Measurements from ENCODE around the gene SLC7A1. TPM values are rescaled to one million over a fixed set of nuclear protein-coding genes. Genes with fewer than 3 reads are reported as not detected.

SLC7A1 gene
- total RNA-seq, 4 donors from 2014 or later, result 87.5 to 127 (median 93.9) TPM

DNA sequence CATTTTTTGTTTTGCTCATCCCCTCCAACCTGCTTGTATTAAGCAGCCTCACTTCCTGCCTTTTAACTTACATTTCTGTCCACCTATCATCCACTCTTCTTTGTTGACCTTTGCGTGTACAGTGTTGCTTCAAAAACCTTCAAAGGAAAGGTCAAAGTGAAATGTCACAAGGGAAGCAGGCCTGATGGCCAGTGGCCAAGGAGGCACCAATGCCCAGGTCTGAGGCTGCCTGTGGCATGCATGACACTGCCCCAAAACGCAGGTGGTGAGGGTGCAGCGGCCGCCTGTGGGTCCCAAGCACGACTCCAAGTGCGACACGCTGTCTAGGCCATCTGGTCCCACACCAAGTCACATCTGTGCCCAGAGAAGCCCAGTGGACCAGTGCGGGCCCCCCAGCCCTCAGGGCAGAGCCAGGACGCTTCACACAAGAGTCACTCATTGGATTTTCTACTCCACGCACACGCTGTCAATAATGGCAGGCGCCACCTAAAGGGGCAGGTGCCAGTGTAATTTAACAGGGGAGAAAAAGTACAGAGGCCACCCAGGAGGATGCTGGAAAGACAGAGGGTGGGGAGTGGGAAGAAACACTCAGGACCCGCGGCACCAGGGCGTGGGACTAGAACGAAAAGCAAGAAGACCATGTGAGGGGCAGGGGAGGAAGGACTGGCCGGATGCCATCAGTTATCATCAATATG is 23.5 kb downstream of the SLC7A1 start:
- H3K27me3 ChIP-seq, result no peaks in the 10 kb centered on the region
- WGBS, 2 donors, result 58 to 71% methylated on average over 8 to 14 of the region's 17 CpGs
- peaks cover 2 to 96% (median 33%) of the 10 kb centered on the region in 3 donors for H3K4me1 ChIP-seq
- H3K9me3 ChIP-seq, result no peaks in the 10 kb centered on the region
- H3K27ac ChIP-seq, result peak overlapping the region; percentile 25 to 80 (median 59)
- intact Hi-C loops (cut with DNase I), result no loop called here
- no peak for TF ChIP-seq POLR2A (IDR thresholded peaks at IDR 0.05)
- TF ChIP-seq, protein P1, sequence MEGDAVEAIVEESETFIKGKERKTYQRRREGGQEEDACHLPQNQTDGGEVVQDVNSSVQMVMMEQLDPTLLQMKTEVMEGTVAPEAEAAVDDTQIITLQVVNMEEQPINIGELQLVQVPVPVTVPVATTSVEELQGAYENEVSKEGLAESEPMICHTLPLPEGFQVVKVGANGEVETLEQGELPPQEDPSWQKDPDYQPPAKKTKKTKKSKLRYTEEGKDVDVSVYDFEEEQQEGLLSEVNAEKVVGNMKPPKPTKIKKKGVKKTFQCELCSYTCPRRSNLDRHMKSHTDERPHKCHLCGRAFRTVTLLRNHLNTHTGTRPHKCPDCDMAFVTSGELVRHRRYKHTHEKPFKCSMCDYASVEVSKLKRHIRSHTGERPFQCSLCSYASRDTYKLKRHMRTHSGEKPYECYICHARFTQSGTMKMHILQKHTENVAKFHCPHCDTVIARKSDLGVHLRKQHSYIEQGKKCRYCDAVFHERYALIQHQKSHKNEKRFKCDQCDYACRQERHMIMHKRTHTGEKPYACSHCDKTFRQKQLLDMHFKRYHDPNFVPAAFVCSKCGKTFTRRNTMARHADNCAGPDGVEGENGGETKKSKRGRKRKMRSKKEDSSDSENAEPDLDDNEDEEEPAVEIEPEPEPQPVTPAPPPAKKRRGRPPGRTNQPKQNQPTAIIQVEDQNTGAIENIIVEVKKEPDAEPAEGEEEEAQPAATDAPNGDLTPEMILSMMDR (IDR thresholded peaks at IDR 0.05), result no peak
- no peak overlapping the region for H3K4me3 ChIP-seq
- DNase-seq, result no peak
- no peaks in the 10 kb centered on the region for H3K36me3 ChIP-seq

DNA sequence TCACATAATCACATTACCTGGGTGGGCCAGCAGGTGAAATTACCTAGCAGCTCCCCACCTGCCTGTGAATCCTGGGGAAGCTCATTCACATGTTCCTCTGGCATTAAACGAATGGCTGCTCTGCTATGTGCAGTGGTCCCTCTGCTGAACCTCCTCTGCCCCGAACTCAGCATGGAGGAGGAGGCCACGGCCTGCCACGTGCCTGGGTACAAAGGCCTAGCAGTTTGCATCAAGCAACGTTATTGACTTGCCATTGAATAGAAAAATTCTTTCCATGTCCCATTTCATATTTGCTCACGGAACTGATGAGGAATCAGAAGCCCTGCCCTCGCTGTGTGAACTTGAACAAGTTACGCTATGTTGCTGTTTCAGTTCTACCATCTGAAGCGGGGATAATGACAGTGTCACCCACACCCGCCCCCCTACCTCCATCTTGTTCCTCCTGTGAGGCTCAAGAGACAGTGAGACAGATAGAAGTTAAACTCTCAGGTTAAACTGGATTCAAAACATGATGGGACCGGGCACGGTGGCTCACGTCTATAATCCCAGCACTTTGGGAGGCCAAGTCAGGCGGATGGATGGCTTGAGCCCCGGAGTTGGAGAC is 25.3 kb downstream of the SLC7A1 start:
- no peaks in the 10 kb centered on the region for H3K27me3 ChIP-seq
- TF ChIP-seq, protein P1 (IDR thresholded peaks at IDR 0.05), result no peak
- TF ChIP-seq POLR2A (IDR thresholded peaks at IDR 0.05), result no peak
- no peaks in the 10 kb centered on the region for H3K9me3 ChIP-seq
- H3K4me3 ChIP-seq, result no peak overlapping the region
- WGBS, 2 donors, result 43 to 62% methylated on average over 11 to 15 of the region's 15 CpGs
- peaks cover 0 to 100% (median 42%) of the 10 kb centered on the region in 3 donors for H3K4me1 ChIP-seq
- no peak for DNase-seq
- H3K36me3 ChIP-seq, result no peaks in the 10 kb centered on the region
- intact Hi-C loops (cut with DNase I), result no loop called here
- H3K27ac ChIP-seq, result peak overlapping the region; percentile 74 to 83 (median 82)

DNA sequence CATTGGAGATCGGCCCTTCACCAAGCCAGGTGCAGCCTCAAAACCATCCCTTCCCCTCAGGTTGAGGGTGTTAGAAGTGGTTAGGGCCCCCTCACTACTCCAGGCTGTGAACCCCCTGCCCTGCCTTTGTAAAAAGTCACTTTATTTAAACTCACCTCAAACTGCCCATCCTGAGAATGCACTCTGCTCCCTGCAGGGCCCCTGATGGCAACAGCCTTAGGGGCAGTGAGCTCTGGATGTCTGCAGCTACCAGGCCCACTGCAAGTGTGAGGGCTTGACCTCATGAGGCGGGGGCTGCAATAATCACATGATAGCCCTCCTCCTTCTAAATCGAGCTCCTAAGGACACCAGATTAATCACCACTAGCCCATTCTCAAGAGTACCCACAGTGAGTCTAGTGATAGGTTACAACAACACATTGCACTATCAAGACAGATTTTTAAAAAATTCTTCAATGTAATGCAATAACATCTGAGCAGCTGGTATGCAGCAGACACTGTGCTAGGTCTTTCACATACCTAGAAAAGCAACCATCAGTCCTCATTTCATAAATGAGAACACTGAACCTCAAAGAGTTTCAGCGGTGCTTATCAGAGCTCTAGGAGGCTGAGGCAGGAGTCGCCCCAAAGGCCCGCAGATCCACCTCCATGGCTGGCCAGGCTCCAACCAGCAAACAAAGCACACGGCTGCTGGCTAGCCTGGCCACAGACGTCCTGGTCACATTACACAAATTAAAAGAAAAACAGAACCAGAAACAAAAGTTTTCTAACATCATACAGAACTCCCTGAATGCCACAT is 26.0 kb downstream of the SLC7A1 start:
- Histone ChIP-seq H3K27me3 (no peaks in the 10 kb centered on the region), H3K9me3 (no peaks in the 10 kb centered on the region), H3K36me3 (no peaks in the 10 kb centered on the region), H3K4me3 (no peak overlapping the region), H3K4me1 (peaks cover 0 to 100% (median 45%) of the 10 kb centered on the region in 3 donors), H3K27ac (peak overlapping the region; percentile 74 to 83 (median 82))
- no peak for TF ChIP-seq POLR2A (IDR thresholded peaks at IDR 0.05)
- TF ChIP-seq, protein P1 (IDR thresholded peaks at IDR 0.05), result no peak
- no peak for DNase-seq
- WGBS, 2 donors, result 29 to 45% methylated on average over 7 to 8 of the region's 8 CpGs
- intact Hi-C loops (cut with DNase I), result no loop called here

DNA sequence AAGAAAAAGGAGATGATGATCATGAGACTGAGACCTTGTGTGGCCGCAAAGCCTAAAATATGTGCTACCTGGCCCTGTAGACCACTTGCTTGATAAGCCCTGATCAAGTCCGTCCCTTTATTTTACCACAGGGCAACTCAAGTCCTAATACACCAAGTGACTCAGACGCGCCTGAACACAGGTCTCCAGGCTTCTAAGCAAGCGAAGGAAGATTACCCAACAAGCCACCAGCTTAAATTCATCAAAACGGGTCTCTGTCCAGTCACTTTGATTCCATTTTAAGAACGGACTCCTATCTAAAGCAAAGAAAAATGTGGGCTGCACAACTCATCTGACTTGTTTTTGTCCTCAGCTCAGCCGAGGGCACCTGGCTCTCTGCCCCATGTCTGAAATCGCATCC is 26.8 kb downstream of the SLC7A1 start:
- Histone ChIP-seq H3K9me3 (no peaks in the 10 kb centered on the region), H3K27ac (peak overlapping the region; percentile 74 to 83 (median 82)), H3K36me3 (no peaks in the 10 kb centered on the region), H3K4me1 (peaks cover 6 to 100% (median 49%) of the 10 kb centered on the region in 3 donors), H3K27me3 (no peaks in the 10 kb centered on the region), H3K4me3 (no peak overlapping the region)
- intact Hi-C loops (cut with DNase I), result no loop called here
- TF ChIP-seq, protein P1 (IDR thresholded peaks at IDR 0.05), result no peak
- no peak for TF ChIP-seq POLR2A (IDR thresholded peaks at IDR 0.05)
- WGBS, 2 donors, result 45 to 63% methylated on average over 6 to 9 of the region's 9 CpGs
- no peak for DNase-seq

DNA sequence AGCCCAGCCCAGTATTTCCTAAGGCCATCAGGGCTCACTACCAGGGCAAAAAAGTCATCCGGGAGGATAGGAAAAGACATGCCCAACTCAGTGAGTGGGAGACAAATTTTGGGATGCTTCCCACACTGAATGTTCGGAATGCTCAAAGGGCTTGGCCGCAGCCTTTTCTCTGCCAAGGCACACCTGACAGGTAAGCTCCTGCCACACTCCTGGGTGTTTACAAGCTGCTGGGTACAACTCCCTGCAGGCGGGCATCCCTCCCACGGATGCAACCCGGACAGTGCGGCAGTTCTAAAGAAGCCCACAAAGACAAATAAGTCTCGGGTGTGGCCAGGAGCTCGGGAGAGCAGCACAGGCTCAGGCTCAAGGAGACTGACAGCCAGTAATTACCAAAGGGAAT is 28.1 kb downstream of the SLC7A1 start:
- WGBS, 2 donors, result 47 to 60% methylated on average over 2 to 9 of the region's 9 CpGs
- Histone ChIP-seq H3K27ac (peak overlapping the region; percentile 51 to 83 (median 77)), H3K4me1 (peaks cover 8 to 100% (median 53%) of the 10 kb centered on the region in 3 donors), H3K4me3 (no peak overlapping the region), H3K36me3 (no peaks in the 10 kb centered on the region), H3K27me3 (no peaks in the 10 kb centered on the region), H3K9me3 (no peaks in the 10 kb centered on the region)
- DNase-seq, result no peak
- intact Hi-C loops (cut with DNase I), result no loop called here
- TF ChIP-seq, protein P1 (IDR thresholded peaks at IDR 0.05), result no peak
- no peak for TF ChIP-seq POLR2A (IDR thresholded peaks at IDR 0.05)
